HEK293T (cell line): ENCODE results near the gene USP9X.

ENCODE experiments used
- BHLHE40 ChIP-seq: fragments of 450-650 bp; IDR thresholded peaks from 2 replicates; pipeline ENCODE4 v1.6.1; 2016; ENCODE audit warnings: mild to moderate bottlenecking, moderate library complexity, borderline replicate concordance
- FOXA1 ChIP-seq: fragments of 450-650 bp; IDR thresholded peaks from 2 replicates; pipeline ENCODE4 v1.6.1; 2016; ENCODE audit warnings: mild to moderate bottlenecking
- FOXK2 ChIP-seq: fragments of 450-650 bp; IDR thresholded peaks from 2 replicates; pipeline ENCODE4 v1.6.1; 2016; ENCODE audit warnings: mild to moderate bottlenecking
- FOXM1 ChIP-seq: fragments of 450-650 bp; IDR thresholded peaks from 2 replicates; pipeline ENCODE4 v1.6.1; 2017; ENCODE audit warnings: mild to moderate bottlenecking, borderline replicate concordance
- HDGF ChIP-seq: fragments of 450-650 bp; IDR thresholded peaks from 2 replicates; pipeline ENCODE4 v1.6.1; 2017; ENCODE audit warnings: antibody characterized with exemption, borderline replicate concordance
- L3MBTL2 ChIP-seq: fragments of 450-650 bp; conservative IDR thresholded peaks from 2 replicates; pipeline ENCODE4 v1.6.1; 2016; ENCODE audit warnings: mild to moderate bottlenecking
- LEF1 ChIP-seq: fragments of 450-650 bp; IDR thresholded peaks from 2 replicates; pipeline ENCODE4 v1.6.1; 2017; ENCODE audit warnings: mild to moderate bottlenecking, borderline replicate concordance
- NFRKB ChIP-seq: fragments of 450-650 bp; IDR thresholded peaks from 2 replicates; pipeline ENCODE4 v1.6.1; 2016; ENCODE audit warnings: mild to moderate bottlenecking, moderate library complexity
- SP1 ChIP-seq: fragments of 450-650 bp; IDR thresholded peaks from 2 replicates; pipeline ENCODE4 v1.6.1; 2017
- SUZ12 ChIP-seq: fragments of 450-650 bp; IDR thresholded peaks from 2 replicates; pipeline ENCODE4 v1.6.1; 2016; ENCODE audit warnings: mild to moderate bottlenecking
- TF ChIP-seq, protein P1 (sequence below): fragments of 450-650 bp; IDR thresholded peaks from 2 replicates; pipeline ENCODE4 v1.6.1; 2016

DNA sequence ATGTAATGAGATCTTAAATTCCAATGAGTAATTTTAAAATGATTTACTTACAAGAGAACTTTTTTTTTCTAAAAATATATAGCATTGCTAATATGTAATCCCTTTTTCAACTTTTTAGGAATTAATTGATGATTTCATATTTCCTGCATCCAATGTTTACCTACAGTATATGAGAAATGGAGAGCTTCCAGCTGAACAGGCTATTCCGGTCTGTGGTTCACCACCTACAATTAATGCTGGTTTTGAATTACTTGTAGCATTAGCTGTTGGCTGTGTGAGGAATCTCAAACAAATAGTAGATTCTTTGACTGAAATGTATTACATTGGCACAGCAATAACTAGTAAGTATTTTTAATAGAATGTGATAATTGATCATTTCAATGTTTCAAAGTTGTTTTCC, 113.2 kb downstream of the USP9X start:
- TF ChIP-seq FOXK2 (no peak), L3MBTL2 (no peak), SUZ12 (no peak), FOXA1 (no peak), FOXM1 (no peak), BHLHE40 (no peak), NFRKB (no peak), LEF1 (no peak), SP1 (no peak), HDGF (no peak)
- TF ChIP-seq, protein P1, sequence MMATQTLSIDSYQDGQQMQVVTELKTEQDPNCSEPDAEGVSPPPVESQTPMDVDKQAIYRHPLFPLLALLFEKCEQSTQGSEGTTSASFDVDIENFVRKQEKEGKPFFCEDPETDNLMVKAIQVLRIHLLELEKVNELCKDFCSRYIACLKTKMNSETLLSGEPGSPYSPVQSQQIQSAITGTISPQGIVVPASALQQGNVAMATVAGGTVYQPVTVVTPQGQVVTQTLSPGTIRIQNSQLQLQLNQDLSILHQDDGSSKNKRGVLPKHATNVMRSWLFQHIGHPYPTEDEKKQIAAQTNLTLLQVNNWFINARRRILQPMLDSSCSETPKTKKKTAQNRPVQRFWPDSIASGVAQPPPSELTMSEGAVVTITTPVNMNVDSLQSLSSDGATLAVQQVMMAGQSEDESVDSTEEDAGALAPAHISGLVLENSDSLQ, result no peak
